Neural progenitor cell (in vitro differentiated cells): ENCODE data around the gene PYGM. TPM values are rescaled to one million over a fixed set of nuclear protein-coding genes. Genes with fewer than 3 reads are reported as not detected.

Source experiments
- DNase-seq: peaks from one replicate; pipeline ENCODE4 v3.0.0-alpha.2; 2016; ENCODE audit warnings: low spot score
- H2AFZ ChIP-seq: fragments of 200-600 bp; sonication (generic); replicated peaks from 2 replicates; pipeline ENCODE4 v1.6.1; 2016; ENCODE audit warnings: antibody characterized with exemption
- H3F3A ChIP-seq: fragments of 200-600 bp; sonication (generic); 2 replicates; pipeline ENCODE4 v1.6.1; 2016; ENCODE audit warnings: antibody characterized with exemption, low read depth
- H3K27ac ChIP-seq: fragments of 200-600 bp; sonication (generic); 2 replicates; pipeline ENCODE4 v1.5.1; 2016; ENCODE audit warnings: mild to moderate bottlenecking
- H3K27me3 ChIP-seq: fragments of 200-600 bp; sonication (generic); 2 replicates; pipeline ENCODE4 v1.6.1; 2016; ENCODE audit warnings: mild to moderate bottlenecking, moderate library complexity
- H3K36me3 ChIP-seq: fragments of 200-600 bp; sonication (generic); 2 replicates; pipeline ENCODE4 v1.5.1; 2016
- H3K4me1 ChIP-seq: fragments of 200-600 bp; sonication (generic); 2 replicates; pipeline ENCODE4 v1.6.1; 2016; ENCODE audit warnings: mixed run types
- H3K4me2 ChIP-seq: fragments of 200-600 bp; sonication (generic); 2 replicates; pipeline ENCODE4 v1.6.1; 2016
- H3K4me3 ChIP-seq: fragments of 200-600 bp; sonication (generic); 2 replicates; pipeline ENCODE4 v1.5.1; 2016
- H3K79me2 ChIP-seq: fragments of 200-600 bp; sonication (generic); 2 replicates; pipeline ENCODE4 v1.6.1; 2016; ENCODE audit warnings: low read depth
- H3K9ac ChIP-seq: fragments of 200-600 bp; sonication (generic); 2 replicates; pipeline ENCODE4 v1.6.1; 2016
- H3K9me3 ChIP-seq: fragments of 200-600 bp; sonication (generic); 2 replicates; pipeline ENCODE4 v1.5.1; 2016; ENCODE audit warnings: low read depth
- H4K20me1 ChIP-seq: fragments of 200-600 bp; sonication (generic); 2 replicates; pipeline ENCODE4 v1.6.1; 2016; ENCODE audit warnings: low read depth
- H3K27ac Mint-ChIP-seq: 3 replicates; pipeline ENCODE4 v1.8.0; 2021; ENCODE audit warnings: mixed read lengths
- H3K27me3 Mint-ChIP-seq: 2 replicates; pipeline ENCODE4 v1.8.0; 2022; ENCODE audit warnings: low read depth, mild to moderate bottlenecking, inconsistent platforms, moderate library complexity, mixed read lengths; ENCODE audit not compliant: insufficient read depth
- H3K36me3 Mint-ChIP-seq: 3 replicates; pipeline ENCODE4 v1.8.0; 2021; ENCODE audit warnings: mixed read lengths
- H3K4me1 Mint-ChIP-seq: 3 replicates; pipeline ENCODE4 v1.8.0; 2021; ENCODE audit warnings: mixed read lengths
- H3K4me3 Mint-ChIP-seq: 3 replicates; pipeline ENCODE4 v1.8.0; 2021; ENCODE audit warnings: mild to moderate bottlenecking, moderate library complexity, mixed read lengths
- H3K9me3 Mint-ChIP-seq: 3 replicates; pipeline ENCODE4 v1.8.0; 2020; ENCODE audit warnings: mixed read lengths
- EZH2 ChIP-seq: fragments of 200-600 bp; sonication (generic); IDR thresholded peaks from 2 replicates; pipeline ENCODE4 v1.6.1; 2017; ENCODE audit warnings: antibody characterized with exemption, mild to moderate bottlenecking, moderate library complexity
- EZH2phosphoT487 ChIP-seq: fragments of 200-600 bp; sonication (generic); IDR thresholded peaks from 2 replicates; pipeline ENCODE4 v1.6.1; 2017; ENCODE audit warnings: antibody characterized with exemption
- total RNA-seq: library from RNA; depleted of rRNA; stranded (reverse); fragments of >200 nt; gene quantifications from 2 replicates; pipeline ENCODE4 v1.2.3, GENCODE V29; 2015; ENCODE audit warnings: low replicate concordance
- TF ChIP-seq, protein P1 (sequence below): fragments of 200-600 bp; sonication (generic); IDR thresholded peaks from 2 replicates; pipeline ENCODE4 v1.5.1; 2017; ENCODE audit warnings: antibody characterized with exemption, mild to moderate bottlenecking

PYGM gene
- total RNA-seq, 1 donor from 2014 or later: 1.4 TPM

GRCh38 chr11:64711956-64712362, 47.8 kb downstream of the PYGM start:
- peaks cover 53% of the 10 kb centered on the region for H3K27me3 Mint-ChIP-seq
- no peak overlapping the region for H3K27ac Mint-ChIP-seq
- no peak overlapping the region for H3K4me2 ChIP-seq
- H4K20me1 ChIP-seq: peaks cover 37% of the 10 kb centered on the region
- H3K4me1 Mint-ChIP-seq: peaks cover 54% of the 10 kb centered on the region
- H3K4me1 ChIP-seq: peaks cover 13% of the 10 kb centered on the region
- no peak for DNase-seq
- TF ChIP-seq, protein P1, sequence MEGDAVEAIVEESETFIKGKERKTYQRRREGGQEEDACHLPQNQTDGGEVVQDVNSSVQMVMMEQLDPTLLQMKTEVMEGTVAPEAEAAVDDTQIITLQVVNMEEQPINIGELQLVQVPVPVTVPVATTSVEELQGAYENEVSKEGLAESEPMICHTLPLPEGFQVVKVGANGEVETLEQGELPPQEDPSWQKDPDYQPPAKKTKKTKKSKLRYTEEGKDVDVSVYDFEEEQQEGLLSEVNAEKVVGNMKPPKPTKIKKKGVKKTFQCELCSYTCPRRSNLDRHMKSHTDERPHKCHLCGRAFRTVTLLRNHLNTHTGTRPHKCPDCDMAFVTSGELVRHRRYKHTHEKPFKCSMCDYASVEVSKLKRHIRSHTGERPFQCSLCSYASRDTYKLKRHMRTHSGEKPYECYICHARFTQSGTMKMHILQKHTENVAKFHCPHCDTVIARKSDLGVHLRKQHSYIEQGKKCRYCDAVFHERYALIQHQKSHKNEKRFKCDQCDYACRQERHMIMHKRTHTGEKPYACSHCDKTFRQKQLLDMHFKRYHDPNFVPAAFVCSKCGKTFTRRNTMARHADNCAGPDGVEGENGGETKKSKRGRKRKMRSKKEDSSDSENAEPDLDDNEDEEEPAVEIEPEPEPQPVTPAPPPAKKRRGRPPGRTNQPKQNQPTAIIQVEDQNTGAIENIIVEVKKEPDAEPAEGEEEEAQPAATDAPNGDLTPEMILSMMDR: no peak
- TF ChIP-seq EZH2: no peak
- TF ChIP-seq EZH2phosphoT487: no peak
- H3K36me3 ChIP-seq: no peaks in the 10 kb centered on the region
- H3K27me3 ChIP-seq: peaks cover 86% of the 10 kb centered on the region
- no peaks in the 10 kb centered on the region for H3K9me3 ChIP-seq
- no peak overlapping the region for H3K4me3 ChIP-seq
- H3K9ac ChIP-seq: no peak overlapping the region
- H3K4me3 Mint-ChIP-seq: peak overlapping the region; percentile 73
- no peaks in the 10 kb centered on the region for H3K79me2 ChIP-seq
- H2AFZ ChIP-seq: no peak overlapping the region
- peaks cover 31% of the 10 kb centered on the region for H3F3A ChIP-seq
- no peaks in the 10 kb centered on the region for H3K9me3 Mint-ChIP-seq
- no peak overlapping the region for H3K27ac ChIP-seq
- no peaks in the 10 kb centered on the region for H3K36me3 Mint-ChIP-seq

DNA sequence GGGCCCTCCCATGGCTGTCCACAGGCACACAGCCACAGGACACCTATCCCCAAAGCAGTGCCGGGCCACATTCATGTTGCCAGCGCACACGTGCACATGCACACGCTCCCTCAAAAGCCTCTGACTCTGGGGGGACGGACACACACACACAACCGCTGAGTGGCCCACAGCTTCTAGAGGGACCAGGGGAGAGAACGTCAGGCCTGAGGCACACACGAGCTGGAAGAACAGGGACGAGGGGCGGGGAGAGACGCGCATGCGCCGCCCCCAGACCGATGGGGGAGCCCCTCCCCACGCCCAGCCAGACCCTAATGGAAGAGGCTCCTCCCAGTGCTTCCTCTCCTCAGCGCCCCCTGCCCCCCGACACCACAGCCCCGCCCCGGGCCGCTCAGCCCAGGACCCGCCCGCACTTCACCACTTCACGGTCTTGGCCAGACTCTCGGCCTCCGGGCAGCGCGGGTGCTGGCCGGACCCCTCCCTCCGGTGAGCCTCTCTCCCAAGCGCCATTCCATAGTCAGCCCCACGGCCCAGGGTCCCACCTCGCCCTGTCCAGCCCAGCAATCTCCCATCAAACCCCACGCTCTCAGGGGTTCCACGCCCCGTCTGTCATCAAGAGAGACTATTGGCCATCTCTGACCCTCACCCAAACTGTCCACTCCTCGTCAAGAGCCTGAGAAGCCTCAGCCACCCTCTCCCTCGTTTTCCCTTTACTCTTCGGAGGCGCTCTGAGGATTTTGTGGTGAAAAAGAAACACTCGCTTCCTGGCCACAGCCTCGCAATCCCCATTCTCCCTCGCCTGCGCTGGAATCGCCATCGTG, 48.4 kb downstream of the PYGM start:
- no peak overlapping the region for H3K27ac ChIP-seq
- peaks cover 31% of the 10 kb centered on the region for H3F3A ChIP-seq
- H4K20me1 ChIP-seq: peaks cover 37% of the 10 kb centered on the region
- H3K9me3 ChIP-seq: no peaks in the 10 kb centered on the region
- Mint-ChIP-seq H3K4me1 (peaks cover 49% of the 10 kb centered on the region), H3K9me3 (no peaks in the 10 kb centered on the region), H3K27me3 (peaks cover 51% of the 10 kb centered on the region), H3K27ac (peak overlapping the region; percentile 65), H3K4me3 (peak overlapping the region; percentile 73), H3K36me3 (no peaks in the 10 kb centered on the region)
- peak; percentile 71 for DNase-seq
- H3K79me2 ChIP-seq: no peaks in the 10 kb centered on the region
- peak overlapping the region; percentile 20 for H3K4me3 ChIP-seq
- peaks cover 13% of the 10 kb centered on the region for H3K4me1 ChIP-seq
- no peak overlapping the region for H3K9ac ChIP-seq
- TF ChIP-seq EZH2phosphoT487: no peak
- TF ChIP-seq, protein P1: no peak
- TF ChIP-seq EZH2: no peak
- peak overlapping the region; percentile 67 for H3K4me2 ChIP-seq
- H3K27me3 ChIP-seq: peaks cover 84% of the 10 kb centered on the region
- H3K36me3 ChIP-seq: no peaks in the 10 kb centered on the region
- no peak overlapping the region for H2AFZ ChIP-seq

GRCh38 chr11:64710418-64711137, 49.2 kb downstream of the PYGM start:
- Histone ChIP-seq H3K4me2 (peak overlapping the region; percentile 67), H3K79me2 (no peaks in the 10 kb centered on the region), H2AFZ (no peak overlapping the region), H3K9me3 (no peaks in the 10 kb centered on the region), H4K20me1 (peaks cover 30% of the 10 kb centered on the region), H3K4me3 (no peak overlapping the region), H3K4me1 (peaks cover 13% of the 10 kb centered on the region), H3K27ac (no peak overlapping the region), H3K27me3 (peaks cover 78% of the 10 kb centered on the region), H3K36me3 (no peaks in the 10 kb centered on the region), H3K9ac (no peak overlapping the region), H3F3A (peaks cover 31% of the 10 kb centered on the region)
- no peak for DNase-seq
- Mint-ChIP-seq H3K27ac (no peak overlapping the region), H3K4me3 (no peak overlapping the region), H3K36me3 (no peaks in the 10 kb centered on the region), H3K9me3 (no peaks in the 10 kb centered on the region), H3K27me3 (peaks cover 51% of the 10 kb centered on the region), H3K4me1 (peaks cover 42% of the 10 kb centered on the region)
- TF ChIP-seq, protein P1: no peak
- TF ChIP-seq EZH2 (no peak), EZH2phosphoT487 (no peak)
